HFF-Myc (cell line): Measurements from ENCODE around the gene BSPRY.

ENCODE experiments used
- DNase-seq: peaks from one replicate; pipeline ENCODE4 v3.0.0-alpha.2; 2011; ENCODE audit warnings: low read depth; ENCODE audit errors: extremely low read depth
- H3K4me3 ChIP-seq: replicated peaks from 2 replicates; pipeline ENCODE4 v1.5.1; 2011; ENCODE audit warnings: low read depth, mild to moderate bottlenecking, control low read depth, low read length
- CTCF ChIP-seq: IDR thresholded peaks from 2 replicates; pipeline ENCODE4 v1.5.1; 2012; ENCODE audit warnings: mild to moderate bottlenecking, low read depth, low read length, control low read depth; ENCODE audit errors: missing control alignments

Gene BSPRY

GRCh38 chr9:113340011-113340699, 9.2 kb upstream of the BSPRY start, which contains the start of gene WDR31:
TSS of gene WDR31 (minus strand) at chr9:113340275. CDS start at chr9:113332022, 8,253 bp downstream.
- peak; percentile 53 for DNase-seq
- TF ChIP-seq CTCF, result no peak
- peak within 1 kb of the TSS; percentile 72 for H3K4me3 ChIP-seq

- no peak for TF ChIP-seq CTCF
- DNase-seq, result no peak
- no peak overlapping the region for H3K4me3 ChIP-seq
Observed at GRCh38 chr9:113341712-113342410, 7.5 kb upstream of the BSPRY start.

GRCh38 chr9:113343732-113344231, 5.6 kb upstream of the BSPRY start:
- DNase-seq, result peak; percentile 32
- no peak for TF ChIP-seq CTCF
- no peak overlapping the region for H3K4me3 ChIP-seq

- H3K4me3 ChIP-seq, result no peak overlapping the region
- DNase-seq, result no peak
- no peak for TF ChIP-seq CTCF
Observed at GRCh38 chr9:113345190-113345589, 4.2 kb upstream of the BSPRY start.

GRCh38 chr9:113345671-113346070, 3.7 kb upstream of the BSPRY start:
- no peak overlapping the region for H3K4me3 ChIP-seq
- TF ChIP-seq CTCF, result no peak
- DNase-seq, result no peak

- TF ChIP-seq CTCF, result no peak
- no peak overlapping the region for H3K4me3 ChIP-seq
- DNase-seq, result no peak
Observed at GRCh38 chr9:113348437-113348836, 904 bp upstream of the BSPRY start.
